Spleen (tissue), 7 donors: ENCODE data around the gene OR10K2.

Experiments
- CTCF ChIP-seq, 11 experiments: fragments of 200-600 bp in 7 of 11; fragments of 450-650 bp in 4 of 11; sonication (generic) in 4 of 11; IDR thresholded peaks in 8 of 11; conservative IDR thresholded peaks in 3 of 11; 1 replicate in 7 of 11; 2 replicates in 4 of 11; pipeline versions ENCODE4 v1.4.0 to v1.8.0; 2016 to 2021; ENCODE audit warnings: antibody characterized with exemption in 11 of 11, inconsistent platforms in 4 of 11, mild to moderate bottlenecking in 1 of 11
- POLR2A ChIP-seq, 3 donors: fragments of 450-650 bp; IDR thresholded peaks; one replicate each; pipeline ENCODE4 v1.5.1; 2017; ENCODE audit warnings: antibody characterized with exemption in 3 of 3, mild to moderate bottlenecking in 1 of 3
- POLR2AphosphoS5 ChIP-seq, 3 donors: sonication (generic); formaldehyde crosslinking; IDR thresholded peaks; one replicate each; pipeline ENCODE4 v1.5.1; 2017; ENCODE audit warnings: antibody characterized with exemption in 3 of 3
- donor health status: DM: no; HTN: no; CAD: no; lungs with moderate emphysema.
- donor health status: DM: no; HTN: no; CAD: no.
- donor health status: DM: no; HTN: no; CAD: no.

- no peak for TF ChIP-seq POLR2A (IDR thresholded peaks at IDR 0.05)
- no peak for TF ChIP-seq CTCF (IDR thresholded peaks at IDR 0.05 in 8 of 11, conservative IDR thresholded peaks at IDR 0.05 in 3 of 11)
- TF ChIP-seq POLR2AphosphoS5 (IDR thresholded peaks at IDR 0.05): no peak
Measured at GRCh38 chr1:158407092-158407491, 18.9 kb downstream of the OR10K2 start.
